OCI-M2 (cell line): Measurements from ENCODE around the gene SCRT2.
"Not testable (repeated sequence)": the region's sequence is repeated elsewhere in the genome, so short reads cannot be mapped to it uniquely, and the experiment has no call there.

Experiments used
- DNase-seq: peaks from one replicate; lab custom pipeline; 2025; ENCODE audit not compliant: unreplicated experiment; lab: John Stamatoyannopoulos, UW

SCRT2 gene

GRCh38 chr20:701401-702129 lies 26.0 kb upstream of the SCRT2 start:
- no peak for DNase-seq

DNA sequence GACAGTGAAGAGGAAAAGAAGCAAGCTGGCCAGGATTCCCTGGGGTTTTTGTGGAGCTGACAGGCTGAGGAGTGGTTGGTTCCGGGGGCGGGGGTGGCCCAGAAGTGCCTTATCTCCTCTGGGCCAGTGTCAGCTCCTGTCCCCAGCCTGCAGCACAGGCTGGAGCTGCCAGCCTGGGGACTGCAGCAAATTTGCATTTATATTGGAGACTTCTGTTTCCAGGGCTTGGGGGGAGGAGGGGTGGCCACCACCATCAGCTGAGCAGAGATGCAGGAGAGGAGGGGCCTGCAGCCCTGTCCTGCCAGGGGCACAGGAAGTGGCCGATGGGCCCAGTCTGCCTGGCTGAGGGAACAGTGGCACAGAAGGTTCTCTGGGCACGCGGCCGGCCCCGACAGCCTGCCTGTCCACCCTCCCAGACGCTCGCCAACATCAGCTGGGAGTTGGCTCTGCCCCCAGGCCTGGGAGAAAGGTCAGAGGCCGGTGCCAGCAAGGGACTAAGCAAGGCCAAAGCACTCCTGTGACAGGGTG lies 24.3 kb upstream of the SCRT2 start:
- no peak for DNase-seq

- no peak for DNase-seq
Observed at GRCh38 chr20:699342-699741, 23.7 kb upstream of the SCRT2 start.

DNA sequence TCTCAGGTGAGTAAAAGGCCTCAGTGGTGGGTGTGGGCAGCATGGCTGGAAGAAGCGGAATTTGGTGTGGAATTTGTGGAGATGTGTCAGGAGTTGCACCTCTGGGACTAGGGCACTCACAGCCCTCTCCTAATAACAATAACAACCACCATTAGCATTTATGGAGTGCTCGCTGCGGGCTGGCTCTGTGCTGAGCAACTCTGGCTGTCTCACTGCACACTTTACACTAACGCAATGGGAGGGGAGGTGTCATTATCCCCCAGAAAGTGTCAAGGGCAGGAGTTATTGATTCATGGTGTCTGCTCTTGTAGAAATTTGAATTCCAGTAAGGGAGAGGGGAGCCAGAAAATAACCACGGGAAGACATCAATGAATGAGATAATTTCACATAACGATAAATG lies 22.7 kb upstream of the SCRT2 start:
- DNase-seq = no peak

DNA sequence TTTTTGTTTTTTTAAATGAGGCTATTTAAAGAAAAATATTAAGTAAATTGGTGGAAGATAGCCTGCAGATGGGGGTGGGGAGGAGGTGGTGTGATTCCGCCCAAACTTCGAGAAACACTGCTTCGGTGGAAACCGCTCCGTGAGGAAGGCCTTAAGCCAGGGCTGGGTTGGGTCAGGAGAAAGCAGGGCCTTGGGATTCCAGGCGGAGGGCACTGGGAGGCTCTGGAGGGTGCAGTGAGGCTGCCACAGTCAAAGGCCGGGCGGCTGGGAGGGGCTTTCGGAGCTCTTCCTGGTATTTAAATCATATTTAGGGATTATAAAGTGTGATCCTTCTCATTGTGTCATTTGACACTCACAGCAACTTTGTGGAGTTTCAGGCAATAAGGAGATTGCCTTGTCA lies 22.2 kb upstream of the SCRT2 start:
- no peak for DNase-seq

- DNase-seq = no peak
Observed at GRCh38 chr20:695165-695866, 19.7 kb upstream of the SCRT2 start.

GRCh38 chr20:694496-694895 lies 18.9 kb upstream of the SCRT2 start:
- DNase-seq = no peak

DNA sequence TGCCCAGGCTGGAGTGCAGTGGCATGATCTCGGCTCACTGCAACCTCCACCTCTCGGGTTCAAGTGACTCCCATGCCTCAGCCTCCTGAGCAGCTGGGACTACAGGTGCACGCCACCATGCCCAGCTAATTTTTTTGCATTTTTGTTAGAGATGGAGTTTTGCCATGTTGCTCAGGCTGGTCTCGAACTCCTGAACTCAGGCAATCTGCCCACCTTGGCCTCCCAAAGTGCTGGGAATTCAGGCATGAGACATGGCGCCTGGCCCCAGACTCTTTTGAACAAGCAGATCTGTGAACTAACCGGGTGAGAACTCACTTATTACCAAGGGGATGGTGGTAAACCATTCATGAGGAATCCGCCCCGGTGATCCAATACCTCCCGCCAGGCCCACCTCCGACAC lies 18.2 kb upstream of the SCRT2 start:
- not testable (repeated sequence) for DNase-seq

DNA sequence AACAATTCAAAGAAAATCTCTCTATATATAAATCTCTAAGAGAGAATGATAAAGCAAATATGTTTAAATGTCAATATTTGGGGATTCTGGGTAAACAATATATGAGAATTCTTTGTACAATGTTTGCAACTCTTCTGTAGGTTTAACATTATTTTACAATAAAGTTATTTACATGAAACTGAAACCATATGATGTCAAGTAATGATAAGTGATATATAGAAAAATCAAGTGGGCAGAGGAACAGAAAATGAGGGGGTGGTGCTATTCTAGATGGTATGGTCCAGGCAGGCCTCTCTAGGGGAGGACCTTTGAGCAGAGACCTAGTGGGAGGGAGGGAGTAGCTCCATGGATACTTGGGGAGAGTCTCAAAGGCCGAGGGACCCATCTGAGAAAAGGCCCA lies 16.4 kb upstream of the SCRT2 start:
- no peak for DNase-seq

GRCh38 chr20:689947-690346 lies 14.3 kb upstream of the SCRT2 start:
- DNase-seq = no peak

GRCh38 chr20:689348-689747 lies 13.7 kb upstream of the SCRT2 start:
- no peak for DNase-seq

DNA sequence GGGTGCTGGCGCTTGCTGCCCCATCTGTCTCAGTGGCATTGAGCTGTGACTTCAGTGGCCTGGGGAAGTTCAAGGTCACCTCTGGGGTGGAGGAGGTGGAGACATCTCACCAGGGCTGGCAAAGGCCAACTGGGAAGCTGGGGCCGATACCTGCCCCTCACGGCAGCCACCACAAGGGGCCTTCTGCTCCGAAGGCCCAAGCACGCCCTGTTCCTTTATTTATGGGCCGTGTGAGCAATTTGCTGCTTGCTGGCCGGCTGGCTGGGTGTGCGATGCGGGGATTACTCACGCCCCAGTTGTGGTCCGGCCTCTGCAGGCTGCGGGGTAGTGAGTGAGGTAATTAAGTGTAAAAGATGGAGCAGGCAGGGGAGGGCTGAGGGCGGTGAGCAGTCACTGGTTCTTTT lies 13.2 kb upstream of the SCRT2 start:
- no peak for DNase-seq

GRCh38 chr20:687468-688203 lies 12.0 kb upstream of the SCRT2 start:
- DNase-seq = no peak

- peak; percentile 44 for DNase-seq
Observed at GRCh38 chr20:684676-685319, 9.2 kb upstream of the SCRT2 start.

DNA sequence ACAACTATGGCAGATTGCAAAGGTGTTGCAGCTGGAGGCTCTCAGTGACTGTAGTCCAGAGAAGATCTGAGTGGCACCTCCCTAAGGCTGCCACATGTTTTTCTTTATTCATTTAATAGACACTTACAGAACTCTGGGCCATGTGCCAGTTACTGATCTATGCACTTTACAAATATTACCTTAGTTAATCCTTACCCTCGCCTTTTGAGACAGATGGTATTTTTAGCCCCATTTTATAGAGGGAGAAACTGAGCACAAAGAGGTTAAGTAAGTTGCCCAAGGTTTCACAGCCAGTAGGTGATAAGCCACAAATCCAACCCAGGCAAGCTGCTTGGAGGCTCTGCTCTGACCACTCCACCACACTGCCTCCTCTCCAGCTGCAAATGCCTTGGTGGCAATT lies 6.5 kb upstream of the SCRT2 start:
- DNase-seq = no peak

DNA sequence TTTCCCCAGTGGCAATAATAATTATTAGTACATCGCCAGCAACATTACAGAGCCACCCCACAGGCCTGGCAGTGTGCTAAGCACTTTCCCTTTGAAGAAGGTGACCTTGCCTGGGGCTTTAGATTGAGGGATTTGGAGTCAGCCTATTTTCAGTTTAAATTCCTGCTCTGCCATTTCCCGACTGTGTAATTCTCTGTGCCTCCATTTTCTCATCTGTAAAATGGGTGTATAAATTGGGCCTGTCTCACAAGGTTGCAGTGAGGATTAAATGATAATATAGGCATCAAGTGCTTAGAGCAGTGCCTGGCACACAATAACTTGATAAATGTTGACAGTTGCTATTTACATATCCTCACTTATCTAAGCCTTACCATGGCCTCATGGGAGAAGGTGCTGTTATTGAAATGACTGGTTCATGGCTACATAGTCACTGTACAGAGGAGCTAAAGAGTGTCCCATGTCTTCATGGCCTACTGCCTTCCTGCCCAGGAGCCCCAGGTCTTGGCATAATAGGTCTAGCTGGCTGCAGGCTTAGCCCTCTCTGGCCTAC lies 5.1 kb upstream of the SCRT2 start:
- no peak for DNase-seq

DNA sequence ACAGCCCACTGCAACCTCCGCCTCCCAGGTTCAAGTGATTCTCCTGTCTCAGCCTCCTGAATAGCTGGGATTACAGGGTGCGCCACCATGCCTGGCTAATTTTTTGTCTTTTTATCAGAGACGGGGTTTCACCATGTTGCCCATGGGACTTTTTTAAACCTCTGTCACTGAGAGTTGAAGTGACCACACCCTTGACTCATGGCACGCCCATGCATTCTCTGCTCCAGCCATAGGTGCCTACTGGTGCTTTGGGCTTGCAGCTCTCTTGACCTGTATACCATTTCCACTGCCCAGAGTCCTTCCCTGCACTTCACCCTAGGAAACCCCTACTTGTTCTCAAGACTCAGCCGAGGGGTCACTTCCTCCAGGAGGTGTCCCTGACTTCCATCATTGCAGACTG lies 2.4 kb upstream of the SCRT2 start:
- no peak for DNase-seq

DNA sequence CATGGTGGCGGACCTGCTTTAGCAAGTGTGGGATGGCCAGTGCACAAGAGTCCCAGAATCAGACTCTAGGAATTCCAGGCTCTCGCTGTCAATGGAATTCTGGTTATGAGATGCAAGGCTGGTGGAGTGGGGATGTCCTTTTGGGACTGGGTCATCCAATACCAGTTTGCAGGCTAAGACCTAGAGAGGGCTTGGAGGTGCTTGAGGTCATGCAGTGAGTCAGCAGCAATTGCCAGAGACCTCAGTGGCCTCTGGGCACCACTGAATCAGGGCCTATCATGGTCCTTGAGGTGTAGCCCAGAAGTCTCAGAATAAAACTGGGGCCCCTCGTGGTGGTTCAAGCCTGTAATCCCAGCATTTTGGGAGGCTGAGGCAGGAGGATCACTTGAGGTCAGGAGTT lies 1.4 kb upstream of the SCRT2 start:
- no peak for DNase-seq

- DNase-seq = no peak
Observed at GRCh38 chr20:676315-676937, 824 bp upstream of the SCRT2 start.

GRCh38 chr20:675033-675452 lies 559 bp downstream of the SCRT2 start:
- DNase-seq = no peak

DNA sequence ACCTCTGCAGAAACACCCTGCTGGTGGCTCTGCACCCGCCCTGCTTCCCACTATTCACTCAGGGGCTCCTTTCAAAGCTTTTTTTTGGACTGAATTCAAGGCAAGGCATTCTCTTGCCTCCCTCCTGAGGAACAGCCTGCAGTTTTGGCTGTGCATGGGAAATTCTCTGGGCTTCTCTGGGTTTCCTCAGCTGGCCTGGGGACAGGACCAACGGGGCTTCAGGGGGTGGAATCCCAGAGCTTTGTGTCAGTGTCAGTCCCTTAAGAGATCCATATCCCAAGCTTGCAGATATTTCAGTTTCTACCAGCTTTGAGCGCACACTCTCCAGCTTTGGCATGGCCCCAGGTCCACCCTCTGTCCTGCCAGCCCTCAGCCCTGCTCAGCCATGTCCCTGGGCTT lies 2.0 kb downstream of the SCRT2 start:
- DNase-seq = no peak
